Gastrocnemius medialis (tissue), 4 donors: ENCODE results near the gene STAP1.

Experiments
- POLR2A ChIP-seq, 2 donors: fragments of 450-650 bp; IDR thresholded peaks; one replicate each; pipeline ENCODE4 v1.6.1; 2017; ENCODE audit warnings: antibody characterized with exemption in 2 of 2, mild to moderate bottlenecking in 2 of 2, moderate library complexity in 2 of 2
- TF ChIP-seq, protein P1 (sequence below), 5 experiments: fragments of 450-650 bp in 3 of 5; fragments of 200-600 bp in 2 of 5; sonication (generic) in 2 of 5; IDR thresholded peaks in 4 of 5; conservative IDR thresholded peaks in 1 of 5; 1 replicate in 4 of 5; 2 replicates in 1 of 5; pipeline ENCODE4 v1.5.1; 2016 to 2019; ENCODE audit warnings: antibody characterized with exemption in 5 of 5, mild to moderate bottlenecking in 3 of 5, moderate library complexity in 3 of 5

DNA sequence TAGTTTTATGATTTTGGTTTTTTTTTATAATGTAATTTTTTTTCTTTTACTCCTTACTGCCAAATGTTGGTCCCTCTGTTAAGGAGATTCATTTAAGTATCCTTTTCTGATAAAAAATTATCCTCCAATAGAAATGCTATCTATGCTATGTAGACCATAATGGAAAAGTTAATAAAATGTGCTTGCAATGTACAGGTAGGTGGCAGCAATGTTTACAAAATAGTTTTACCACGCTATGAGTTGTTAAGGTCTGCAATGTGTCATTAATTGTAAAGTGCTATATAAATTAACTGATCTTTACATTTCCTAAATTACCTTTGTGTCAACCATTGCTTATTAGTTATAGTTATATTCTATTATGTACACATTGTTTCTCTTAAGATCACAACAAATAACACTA, 9.4 kb upstream of the STAP1 start:
- TF ChIP-seq, protein P1, sequence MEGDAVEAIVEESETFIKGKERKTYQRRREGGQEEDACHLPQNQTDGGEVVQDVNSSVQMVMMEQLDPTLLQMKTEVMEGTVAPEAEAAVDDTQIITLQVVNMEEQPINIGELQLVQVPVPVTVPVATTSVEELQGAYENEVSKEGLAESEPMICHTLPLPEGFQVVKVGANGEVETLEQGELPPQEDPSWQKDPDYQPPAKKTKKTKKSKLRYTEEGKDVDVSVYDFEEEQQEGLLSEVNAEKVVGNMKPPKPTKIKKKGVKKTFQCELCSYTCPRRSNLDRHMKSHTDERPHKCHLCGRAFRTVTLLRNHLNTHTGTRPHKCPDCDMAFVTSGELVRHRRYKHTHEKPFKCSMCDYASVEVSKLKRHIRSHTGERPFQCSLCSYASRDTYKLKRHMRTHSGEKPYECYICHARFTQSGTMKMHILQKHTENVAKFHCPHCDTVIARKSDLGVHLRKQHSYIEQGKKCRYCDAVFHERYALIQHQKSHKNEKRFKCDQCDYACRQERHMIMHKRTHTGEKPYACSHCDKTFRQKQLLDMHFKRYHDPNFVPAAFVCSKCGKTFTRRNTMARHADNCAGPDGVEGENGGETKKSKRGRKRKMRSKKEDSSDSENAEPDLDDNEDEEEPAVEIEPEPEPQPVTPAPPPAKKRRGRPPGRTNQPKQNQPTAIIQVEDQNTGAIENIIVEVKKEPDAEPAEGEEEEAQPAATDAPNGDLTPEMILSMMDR (IDR thresholded peaks at IDR 0.05 in 4 of 5, conservative IDR thresholded peaks at IDR 0.05 in 1 of 5), result no peak
- TF ChIP-seq POLR2A (IDR thresholded peaks at IDR 0.05), result no peak
